Caki2 (cell line): ENCODE data around the gene G3BP1. TPM values are rescaled to one million over a fixed set of nuclear protein-coding genes. Genes with fewer than 3 reads are reported as not detected.
"Not testable (repeated sequence)": the region's sequence is repeated elsewhere in the genome, so short reads cannot be mapped to it uniquely, and the experiment has no call there.

Experiments
- DNase-seq: peaks from one replicate; pipeline ENCODE4 v3.0.0-alpha.2; 2015; ENCODE audit warnings: low read depth
- in situ Hi-C: cut with HindIII; loops from 2 replicates; pipeline ENCODE4 v1.10.0; 2016; ENCODE audit warnings: low sequenced_read_pairs, low pct_unique_long_range_greater_than_20kb, mixed read lengths
- total RNA-seq: library from RNA; depleted of rRNA; stranded (reverse); fragments of >200 nt; shearing (Covaris generic); gene quantifications from 2 replicates; pipeline ENCODE4 v1.2.3, GENCODE V29; 2014; ENCODE audit warnings: low replicate concordance; rRNA removed

G3BP1 gene
- total RNA-seq, result 55.1 and 91.9 TPM in 2 replicates

DNA sequence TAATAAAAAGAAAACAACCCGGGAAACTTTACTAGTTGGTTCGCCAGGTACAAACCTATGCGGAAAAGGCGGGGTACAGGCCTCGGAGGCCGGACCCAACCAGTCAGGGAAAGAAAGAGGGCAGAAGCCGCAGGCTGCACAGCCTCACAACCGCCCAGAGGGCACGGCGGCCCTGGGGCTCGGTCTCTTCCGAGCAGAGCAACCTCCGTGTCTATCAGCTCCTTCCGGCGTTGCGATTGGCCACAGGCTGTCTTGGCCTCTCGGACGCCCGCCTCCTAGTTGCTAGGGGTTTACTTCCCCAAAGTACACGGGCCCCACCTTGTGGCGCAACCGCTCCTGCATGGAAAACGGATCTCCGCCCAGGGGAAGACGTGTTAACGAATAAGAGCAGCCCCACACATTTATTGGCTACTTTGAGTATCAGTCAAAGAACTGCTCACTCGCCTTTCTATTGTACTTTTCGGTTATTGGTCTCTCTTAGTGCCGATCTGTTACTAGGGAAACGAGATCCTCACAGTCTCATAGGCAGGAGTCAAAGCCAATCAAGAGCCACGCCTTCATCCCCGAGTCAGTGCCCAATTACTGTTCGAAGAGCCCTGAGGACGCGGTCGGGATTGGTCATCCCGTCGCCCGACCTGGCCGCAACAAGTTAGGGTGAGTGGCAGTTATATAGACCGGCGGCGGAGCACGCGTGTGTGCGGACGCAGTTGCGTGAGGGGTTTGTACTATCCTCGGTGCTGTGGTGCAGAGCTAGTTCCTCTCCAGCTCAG is at the start of gene G3BP1:
Gene G3BP1, plus strand, starts transcription at position 696 of the 770 bp plus-strand sequence. CDS start 14,667 bp downstream, outside the sequence.
- DNase-seq, result peak; percentile 100
- in situ Hi-C loops, result no loop called here

DNA sequence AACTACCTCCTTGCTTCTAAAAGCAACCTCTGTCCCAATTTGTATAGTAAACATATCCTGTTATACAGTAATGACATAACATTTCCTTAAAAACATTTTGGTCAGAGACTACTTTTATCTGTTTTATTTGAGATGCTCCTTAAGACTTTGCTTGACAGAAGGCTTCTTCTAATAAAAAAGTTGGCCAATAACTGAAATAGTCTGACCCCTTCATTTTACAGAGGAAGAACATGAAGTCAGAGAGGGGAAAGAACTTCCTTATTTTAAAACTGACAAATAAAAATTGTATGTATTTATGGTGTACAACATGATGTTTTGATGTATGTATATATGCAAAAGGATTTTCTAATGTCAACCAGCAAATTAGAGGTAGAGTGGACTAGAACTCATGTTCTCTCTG is 49.2 kb upstream of the G3BP1 start:
- in situ Hi-C loops, result no loop called here

DNA sequence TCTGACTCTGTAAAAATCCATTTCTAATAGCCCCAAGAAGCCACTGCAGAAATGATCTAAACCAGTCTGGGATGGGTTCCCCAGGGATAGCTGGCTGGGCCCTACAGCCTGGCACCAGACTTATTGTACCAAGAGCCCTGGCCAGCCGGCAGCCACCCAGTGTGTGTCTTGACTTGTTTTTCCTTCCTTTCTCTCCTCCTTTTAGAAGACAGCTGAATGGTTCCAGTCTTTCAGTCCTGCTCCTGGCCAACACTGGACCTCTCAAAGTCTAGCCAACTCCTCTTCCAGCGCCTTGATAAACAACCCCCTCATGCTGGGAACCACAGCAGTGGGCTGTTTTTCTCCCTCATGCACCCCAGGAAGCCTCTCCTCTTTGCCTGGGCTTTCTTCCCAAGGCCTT is 47.4 kb upstream of the G3BP1 start:
- in situ Hi-C loops, result no loop called here
- DNase-seq, result no peak

More for the DNA sequence above, 49.2 kb upstream of the G3BP1 start:
- DNase-seq, result no peak

DNA sequence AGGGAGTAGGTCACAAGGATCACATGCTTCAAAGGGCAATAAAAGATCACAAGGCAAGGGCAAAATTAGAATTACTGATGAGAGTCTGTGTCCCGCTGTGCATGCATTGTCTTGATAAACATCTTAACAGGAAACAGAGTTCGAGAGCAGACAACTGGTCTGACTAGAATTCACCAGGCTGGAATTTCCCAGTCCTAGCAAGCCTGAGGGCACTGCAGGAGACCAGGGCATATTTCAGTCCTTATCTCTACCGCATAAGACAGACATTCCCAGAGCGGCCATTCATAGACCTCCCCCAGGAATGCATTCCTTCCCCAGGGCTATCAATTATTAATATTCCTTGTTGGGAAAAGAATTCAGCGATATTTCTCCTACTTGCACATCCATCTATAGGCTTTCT is 42.2 kb upstream of the G3BP1 start:
- DNase-seq, in situ Hi-C loops: not testable (repeated sequence)

DNA sequence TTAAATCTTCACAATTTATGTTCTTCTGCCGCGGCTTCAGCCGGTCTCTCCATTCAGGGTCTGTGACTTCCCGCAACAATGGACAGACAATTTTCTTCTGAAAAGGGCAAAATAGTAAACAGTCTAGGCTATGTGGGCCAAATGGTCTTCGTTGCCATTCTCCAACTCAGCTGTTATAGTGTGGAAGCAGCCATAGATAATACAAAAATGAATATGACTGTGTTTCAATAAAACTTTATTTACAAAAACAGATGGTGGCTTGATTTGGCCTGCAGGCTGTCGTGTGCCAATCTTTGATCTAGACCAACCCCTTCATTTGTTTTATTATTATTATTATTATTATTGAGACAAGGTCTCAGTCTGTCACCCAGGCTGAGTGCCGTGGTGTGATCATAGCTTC is 41.4 kb upstream of the G3BP1 start:
- no peak for DNase-seq
- in situ Hi-C loops, result no loop called here

DNA sequence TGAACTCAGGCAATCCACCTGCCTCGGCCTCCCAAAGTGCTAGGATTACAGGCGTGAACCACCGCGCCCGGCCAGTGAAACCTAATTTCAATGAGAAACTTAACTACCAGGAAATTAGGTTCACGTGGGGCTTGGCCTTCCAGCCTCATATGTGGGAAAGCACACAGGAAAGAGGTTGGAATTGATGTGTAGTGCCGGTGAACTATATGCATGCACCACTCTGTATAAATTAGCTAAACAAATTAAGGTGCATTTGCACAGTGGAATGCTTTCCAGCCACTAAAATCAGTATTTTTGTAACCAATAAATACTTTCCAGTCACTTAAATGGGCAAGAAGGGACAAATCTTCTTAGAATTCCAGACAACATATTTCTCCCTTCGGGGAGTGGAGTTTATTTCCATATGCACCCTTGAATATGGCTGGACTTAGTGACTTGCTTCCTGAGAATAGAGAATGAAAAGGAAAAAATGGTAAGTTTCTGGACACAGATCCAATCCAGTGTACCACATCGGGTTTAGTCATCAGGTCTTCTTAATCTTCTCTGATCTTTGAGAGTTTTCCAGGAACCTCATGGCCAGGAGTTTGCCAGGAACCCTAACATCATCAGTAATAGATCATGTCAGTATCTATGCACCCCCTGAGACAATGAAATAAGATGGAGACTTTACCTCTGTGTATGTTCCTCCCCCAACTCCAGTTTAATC is 38.2 kb upstream of the G3BP1 start:
- no peak for DNase-seq
- in situ Hi-C loops, result no loop called here

DNA sequence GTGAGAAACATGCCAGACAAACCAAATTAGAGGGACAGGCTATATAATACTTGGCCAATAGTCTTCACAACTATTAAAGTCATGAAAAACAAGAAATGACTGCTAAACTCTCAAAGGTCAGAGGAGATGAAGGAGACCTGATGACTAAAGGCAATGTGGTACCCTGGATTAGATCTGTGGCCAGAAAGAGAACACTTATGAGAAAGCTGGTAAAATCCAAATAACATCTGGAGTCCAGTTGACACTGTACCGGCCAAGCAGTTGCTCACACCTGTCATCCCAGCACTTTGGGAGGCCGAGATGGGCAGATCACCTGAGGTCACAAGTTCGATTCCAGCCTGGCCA is 37.7 kb upstream of the G3BP1 start:
- in situ Hi-C loops, result no loop called here
- DNase-seq, result no peak

DNA sequence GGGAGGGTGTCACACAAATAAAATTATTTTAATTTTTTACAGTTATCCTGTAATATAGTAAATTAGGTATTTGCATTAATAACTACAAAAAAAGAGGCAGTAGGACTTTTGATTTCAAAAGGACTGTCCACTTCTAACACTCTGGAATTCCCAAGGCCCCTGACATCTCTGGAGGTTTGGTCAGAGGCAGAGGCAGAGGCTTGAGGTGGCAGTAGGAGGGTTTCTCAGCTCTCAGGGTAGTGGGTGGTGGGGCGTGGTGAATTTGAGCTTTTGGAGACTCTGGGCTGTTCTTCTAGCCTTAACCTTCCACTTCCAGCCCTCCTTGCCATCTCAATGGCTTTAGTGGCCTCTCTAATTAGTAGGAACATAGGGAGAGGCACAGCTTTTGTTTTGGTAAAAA is 36.1 kb upstream of the G3BP1 start:
- in situ Hi-C loops, result no loop called here
- DNase-seq, result no peak

DNA sequence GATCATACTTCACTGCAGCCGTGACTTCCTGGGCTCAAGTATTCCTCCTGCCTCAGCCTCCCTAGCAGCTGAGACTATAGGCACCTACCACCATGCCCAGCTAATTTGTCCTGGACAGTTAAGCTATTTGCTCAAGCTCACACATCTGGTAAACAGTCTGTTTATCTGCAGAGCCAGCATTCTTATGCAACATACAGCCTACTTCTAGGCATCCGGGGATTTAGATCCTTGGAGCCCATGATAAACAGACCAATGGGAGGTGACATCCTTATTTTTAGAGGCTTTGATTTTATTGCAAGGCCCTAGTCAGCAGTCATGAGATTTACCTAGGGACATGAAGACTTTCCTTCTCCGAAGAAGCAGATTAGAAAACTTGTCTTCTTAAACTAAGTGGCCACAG is 34.3 kb upstream of the G3BP1 start:
- DNase-seq, result no peak
- in situ Hi-C loops, result no loop called here

DNA sequence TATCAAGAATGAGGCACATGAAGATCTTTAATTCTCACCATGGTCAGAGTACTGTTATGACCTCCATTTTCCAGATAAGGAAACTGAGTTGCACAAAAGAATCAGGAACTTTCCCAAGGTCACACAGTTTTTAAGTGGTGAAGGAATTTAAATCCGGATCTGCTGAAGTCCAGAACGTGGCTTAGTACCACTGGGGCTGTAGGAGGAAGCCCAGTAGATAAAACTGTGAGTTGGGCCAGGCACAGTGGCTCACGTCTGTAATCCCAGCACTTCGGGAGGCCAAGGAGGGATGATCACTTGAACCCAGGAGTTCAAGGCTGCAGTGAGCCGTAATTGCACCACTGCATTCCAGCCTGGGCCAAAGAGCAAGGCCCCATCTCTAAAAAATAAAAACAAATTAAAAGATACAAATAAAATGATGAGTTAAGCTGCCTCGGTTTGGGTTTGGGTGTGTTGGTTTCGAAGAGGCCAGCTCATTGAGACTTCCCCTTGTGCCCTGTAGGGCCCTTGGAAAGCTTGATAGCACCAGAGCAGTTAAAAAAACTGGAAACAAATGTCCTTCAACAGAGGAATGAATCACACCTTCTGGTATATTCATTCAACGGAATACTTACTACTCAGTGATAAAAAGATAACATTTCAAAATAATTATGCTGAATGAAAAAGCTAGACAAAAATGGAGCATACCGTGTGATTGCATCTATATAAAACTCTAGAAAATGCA is 33.5 kb upstream of the G3BP1 start:
- in situ Hi-C loops, result no loop called here
- no peak for DNase-seq

DNA sequence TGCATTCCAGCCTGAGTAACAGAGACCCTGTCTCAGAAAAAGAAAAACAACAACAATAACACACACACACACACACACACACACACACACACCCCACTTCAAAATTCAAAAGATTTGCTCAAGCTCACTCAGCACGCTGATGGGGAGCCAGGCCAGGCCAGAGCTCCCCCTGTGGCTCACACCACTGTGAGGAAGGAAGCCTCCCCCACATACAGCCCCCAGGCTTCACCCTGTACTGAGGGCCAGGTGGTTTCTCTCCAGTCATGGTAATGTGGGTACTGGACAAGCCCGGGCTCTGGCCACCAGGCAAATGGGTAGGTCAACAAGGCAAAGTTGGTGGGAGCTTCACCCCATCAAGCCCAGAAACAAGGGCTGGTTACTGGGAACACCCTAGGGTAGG is 32.4 kb upstream of the G3BP1 start:
- in situ Hi-C loops, result no loop called here
- no peak for DNase-seq

DNA sequence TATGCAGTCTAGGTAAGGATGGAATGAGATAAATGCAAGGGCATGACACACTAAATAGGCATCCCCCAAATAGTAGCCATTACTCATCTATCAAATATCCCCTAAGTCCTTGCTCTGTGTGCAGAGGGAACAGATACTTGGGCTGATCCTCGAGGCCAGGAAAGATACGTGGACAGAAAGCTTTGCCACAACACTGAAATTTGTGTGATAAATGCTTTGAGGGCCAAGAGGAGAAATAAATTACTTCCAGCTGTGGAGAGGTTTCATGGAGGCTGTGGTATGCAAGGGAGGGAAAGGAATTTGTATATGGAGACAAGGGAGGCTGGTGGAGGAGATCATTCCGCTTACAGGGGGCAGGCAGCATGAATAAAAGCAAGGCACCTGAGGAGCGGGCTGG is 31.8 kb upstream of the G3BP1 start:
- in situ Hi-C loops, result no loop called here
- no peak for DNase-seq

DNA sequence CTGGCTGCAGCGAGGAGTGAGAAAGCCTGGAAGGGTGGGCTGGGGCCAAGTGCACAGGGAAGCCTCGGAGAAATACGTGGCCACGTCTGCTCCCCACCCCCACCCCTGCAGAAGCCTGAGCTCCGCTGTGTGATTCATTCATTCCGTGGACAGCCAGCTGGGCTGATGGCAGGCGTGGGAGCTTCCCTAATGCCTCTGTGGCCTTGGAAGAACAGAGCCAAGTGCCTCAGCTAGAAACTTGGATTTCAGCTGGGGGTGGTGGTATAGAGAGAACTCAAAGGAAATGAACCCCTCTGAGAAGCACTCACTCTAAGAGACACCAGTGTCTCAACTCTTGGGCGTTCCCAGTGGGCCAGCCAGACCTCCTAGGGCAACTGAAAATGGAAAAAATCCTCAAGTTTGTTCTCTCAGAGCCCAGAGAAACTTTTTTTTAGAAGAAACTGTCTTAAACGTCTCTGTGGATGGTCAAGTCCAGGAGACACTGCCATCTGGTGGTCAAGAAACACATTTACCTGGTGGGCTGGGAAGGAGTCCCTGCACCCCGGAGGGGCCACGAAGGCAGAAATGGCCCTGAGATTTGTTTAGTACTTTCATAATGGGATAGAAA is 31.3 kb upstream of the G3BP1 start:
- in situ Hi-C loops, result no loop called here
- DNase-seq, result peak; percentile 73

DNA sequence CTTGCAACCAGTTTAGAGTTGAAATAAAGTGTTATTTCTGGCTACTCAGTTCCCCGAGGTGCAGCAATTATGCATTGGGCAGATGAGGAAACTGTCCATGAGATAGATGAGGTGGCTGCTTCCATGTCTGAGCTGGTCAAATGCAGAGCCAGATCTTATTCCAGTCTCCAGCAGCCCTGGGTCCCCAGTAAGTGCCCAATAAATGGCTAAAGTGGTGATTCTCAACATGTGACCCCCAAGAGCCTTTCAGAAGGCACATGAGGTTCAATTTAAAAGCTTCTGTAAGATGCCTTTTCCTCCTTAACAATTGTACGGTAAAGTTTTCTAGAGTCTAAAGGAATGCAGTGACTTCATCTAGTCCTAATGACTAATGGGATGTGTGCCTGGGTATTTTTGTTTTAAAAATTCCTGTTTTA is 30.8 kb upstream of the G3BP1 start:
- DNase-seq, result peak; percentile 65
- in situ Hi-C loops, result no loop called here

DNA sequence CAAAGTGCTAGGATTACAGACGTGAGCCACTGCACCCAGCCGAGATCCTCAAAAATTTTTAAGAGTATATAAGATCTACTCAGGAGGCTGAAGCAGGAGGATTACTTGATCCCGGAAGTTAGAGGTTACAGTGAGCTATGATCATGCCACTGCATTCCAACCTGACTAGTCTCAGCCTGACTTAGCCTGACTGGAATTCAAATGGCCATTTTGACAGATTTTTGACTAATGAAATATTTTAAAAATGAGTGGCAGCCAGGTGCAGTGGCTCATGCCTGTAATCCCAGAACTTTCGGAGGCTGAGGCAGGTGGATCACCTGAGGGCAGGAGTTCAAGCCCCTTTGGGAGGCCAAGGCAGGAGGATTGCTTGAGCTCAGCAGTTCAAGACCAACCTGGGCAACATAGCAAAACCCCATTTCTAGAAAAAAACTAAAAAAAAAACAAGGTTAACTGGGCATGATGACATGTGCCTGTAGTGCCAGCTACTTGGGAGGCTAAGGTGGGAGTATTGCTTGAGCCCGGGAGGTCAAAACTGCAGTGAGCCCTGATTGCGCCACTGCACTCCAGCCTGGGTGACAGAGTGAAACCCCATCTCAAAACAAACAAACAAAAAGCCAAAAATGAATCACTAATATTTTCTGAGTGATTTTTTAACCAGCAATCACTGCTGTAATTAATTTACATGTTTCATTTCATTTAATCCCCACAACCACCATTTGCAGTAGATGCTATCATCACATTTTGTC is 29.9 kb upstream of the G3BP1 start:
- peak; percentile 41 for DNase-seq
- in situ Hi-C loops, result no loop called here

DNA sequence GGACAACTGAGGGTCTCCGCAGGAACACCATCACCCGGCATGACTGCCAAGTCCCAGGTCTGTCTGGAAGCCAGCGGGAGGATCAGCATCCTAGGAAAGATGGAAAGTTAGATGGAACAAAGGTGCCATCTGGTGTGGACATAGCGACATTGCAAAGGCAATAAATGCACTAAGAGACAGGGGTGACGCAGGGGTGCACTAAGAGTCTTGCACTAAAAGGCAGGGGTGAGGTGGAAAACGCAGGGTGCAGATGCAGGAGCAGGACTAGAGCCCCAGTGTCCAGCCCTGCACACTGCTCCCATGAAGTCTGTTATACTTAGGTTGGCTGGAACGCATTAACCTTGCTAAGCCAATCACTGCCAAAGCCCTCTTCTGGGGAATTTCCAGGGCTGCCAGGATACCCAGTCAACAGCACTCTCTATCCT is 28.9 kb upstream of the G3BP1 start:
- DNase-seq, result peak; percentile 63

DNA sequence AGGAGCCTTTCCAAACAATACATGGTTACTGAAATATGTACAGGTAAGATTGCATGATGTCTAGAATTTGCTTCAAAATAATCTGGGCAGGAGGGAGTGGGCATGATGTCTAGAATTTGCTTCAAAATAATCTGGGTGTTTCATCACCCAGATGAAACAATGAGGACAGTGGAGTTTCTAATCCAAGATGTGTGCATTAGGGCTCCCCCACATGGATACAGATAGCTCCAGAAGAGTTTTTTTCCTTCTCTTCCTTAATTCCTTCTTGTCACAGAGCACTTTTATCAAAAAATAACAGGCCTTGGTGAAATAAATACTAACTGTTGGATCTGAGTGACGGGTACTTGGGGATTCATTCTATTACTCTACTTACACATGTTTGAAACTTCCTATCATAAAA is 28.2 kb upstream of the G3BP1 start:
- in situ Hi-C loops, result no loop called here
- DNase-seq, result no peak

More for the DNA sequence above, 28.9 kb upstream of the G3BP1 start:
- in situ Hi-C loops, result no loop called here

DNA sequence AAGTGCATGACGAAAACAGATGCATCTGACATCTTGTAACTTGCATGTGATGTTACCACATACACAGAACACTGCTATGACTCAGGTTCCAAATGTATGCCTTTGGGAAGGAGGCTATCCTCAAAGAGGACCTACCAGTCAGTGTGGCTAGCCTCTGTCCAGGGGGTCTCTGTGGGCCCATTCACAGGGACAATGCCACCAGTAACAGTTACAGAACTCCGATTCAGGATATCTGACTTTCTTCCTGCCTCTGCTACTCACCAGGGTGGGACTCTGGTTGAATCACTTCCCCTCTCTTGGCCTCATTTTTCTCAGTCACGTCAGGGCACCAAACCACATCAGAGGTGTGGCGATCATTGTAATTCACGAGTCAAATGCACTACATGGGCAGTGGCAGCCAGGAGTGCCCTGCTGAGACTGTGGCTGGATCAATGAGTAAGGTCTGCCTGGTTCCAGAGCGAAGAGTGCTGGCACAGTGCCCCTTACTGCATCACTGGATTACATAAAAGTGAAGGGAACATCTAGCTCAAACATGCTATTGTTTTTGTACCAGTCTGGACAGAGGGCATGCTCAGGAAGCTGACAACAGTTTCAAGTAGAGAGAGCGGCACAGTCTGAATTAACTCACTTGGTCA is 26.6 kb upstream of the G3BP1 start:
- DNase-seq, result peak; percentile 87

More for the DNA sequence above, 26.6 kb upstream of the G3BP1 start:
- in situ Hi-C loops, result no loop called here
